Measurements from ENCODE around the gene TMA7B.

GRCh38 chr22:39913886-39914285 lies 46.3 kb upstream of the TMA7B start:
- TF ChIP-seq CTCF (conservative IDR thresholded peaks at IDR 0.05) (no peak), ZFX (IDR thresholded peaks at IDR 0.05) (no peak)
